Heart left ventricle (tissue), 16 donors: ENCODE data around the gene CTNNAL1. TPM values are rescaled to one million over a fixed set of nuclear protein-coding genes. Genes with fewer than 3 reads are reported as not detected.
A peak's percentile ranks its signal among the peaks of the same experiment; 100 is the strongest.

ENCODE experiments used
- ATAC-seq, 4 donors: fragments of 200-7000 bp; cut with Tn5 transposase; one replicate each; pipeline ENCODE4 v1.9.1; 2020 to 2022; ENCODE audit warnings: moderate library complexity in 4 of 4, mild to moderate bottlenecking in 3 of 4, moderate number of reproducible peaks in 1 of 4
- DNase-seq, 5 donors: peaks; one replicate each; pipeline ENCODE4 v3.0.0-alpha.2; 2020
- H3K27ac ChIP-seq, 12 donors: fragments of 200-600 bp; sonication (generic) in 4 of 12; one replicate each; pipeline versions ENCODE4 v1.5.0 to v1.8.0; 2016 to 2022; ENCODE audit warnings: mild to moderate bottlenecking in 2 of 12
- H3K27me3 ChIP-seq, 9 donors: fragments of 200-600 bp; sonication (generic) in 2 of 9; one replicate each; pipeline versions ENCODE4 v1.5.1 to v1.8.0; 2016 to 2022; ENCODE audit warnings: mild to moderate bottlenecking in 3 of 9
- H3K36me3 ChIP-seq, 9 donors: fragments of 200-600 bp; sonication (generic) in 2 of 9; one replicate each; pipeline versions ENCODE4 v1.5.0 to v1.8.0; 2018 to 2022; ENCODE audit warnings: mild to moderate bottlenecking in 2 of 9
- H3K4me1 ChIP-seq, 12 donors: fragments of 200-600 bp; sonication (generic) in 4 of 12; one replicate each; pipeline versions ENCODE4 v1.5.0 to v1.8.0; 2016 to 2022; ENCODE audit warnings: mild to moderate bottlenecking in 3 of 12
- H3K4me3 ChIP-seq, 12 donors: fragments of 200-600 bp; sonication (generic) in 4 of 12; one replicate each; pipeline versions ENCODE4 v1.5.0 to v1.8.0; 2017 to 2022; ENCODE audit warnings: mild to moderate bottlenecking in 9 of 12, moderate library complexity in 4 of 12
- H3K9me3 ChIP-seq, 12 donors: fragments of 200-600 bp; sonication (generic) in 4 of 12; one replicate each; pipeline versions ENCODE4 v1.5.0 to v1.8.0; 2016 to 2022; ENCODE audit warnings: mild to moderate bottlenecking in 1 of 12
- CTCF ChIP-seq, 12 donors: fragments of 200-600 bp; sonication (generic) in 4 of 12; IDR thresholded peaks; one replicate each; pipeline versions ENCODE4 v1.5.0 to v1.8.0; 2018 to 2022; ENCODE audit warnings: antibody characterized with exemption in 12 of 12, mild to moderate bottlenecking in 5 of 12
- POLR2A ChIP-seq, 2 donors: fragments of 450-650 bp; IDR thresholded peaks; one replicate each; pipeline ENCODE4 v1.6.1; 2017; ENCODE audit warnings: antibody characterized with exemption in 2 of 2, mild to moderate bottlenecking in 2 of 2, moderate library complexity in 2 of 2
- whole genome bisulfite sequencing, 4 donors: extraction: QIAGEN DNeasy Blood & Tissue Kit in 2 of 4; methylation state at CpG; one replicate each; pipeline versions ENCODE4 v1.1.5 to v1.1.7; 2013 to 2018; 5-methylcytosine and 5-hydroxymethylcytosine counted together
- intact Hi-C, 10 donors: fragments of 100-400 bp; cut with DNase I; formaldehyde crosslinking; loops; one replicate each; pipeline versions ENCODE4 v1.11.1 to v1.14.2; 2022
- polyA plus RNA-seq, 2 donors: library from polyadenylated mRNA; stranded (reverse); fragments of 200-250 nt; gene quantifications; one replicate each; pipeline ENCODE4 v1.2.3, GENCODE V29; 2013
- total RNA-seq, 9 donors: library from RNA; depleted of rRNA in 2 of 9; stranded (reverse); fragments of >200 nt in 2 of 9; fragmentation: NEBNext Ultra II Directional in 3 of 9; extraction: Animal tissue kit (Norgen Biotek cat#: 25700) in 3 of 9; gene quantifications; one replicate each; pipeline versions ENCODE4 v1.1.0 to v1.2.4, GENCODE V29; 2016 to 2023
- donor health status: ischemic (EF 13 %, LVEDD 7.1; RV severe dilation, severe dysfunction).
- donor health status: healthy with polysubstance abuse.
- donor health status: DM: no; HTN: yes; CAD: no.
- donor health status: DM: no; HTN: no; CAD: no.
- donor health status: ischemic (EF 25% LVEDD 6.9; RV normal size, moderate dysfunction).
- donor health status: ischemic (EF 25% LVEDD 5.7; RV mildly dilated, moderate dysfunction).
- donor health status: healthy.
- donor health status: DM: yes; HTN: yes; CAD: no.
- donor health status: ischemic (EF 35%, LVEDD 5.7; RV mildly dilated, moderate dysfunction).
- donor health status: nonischemic (EF 11% LVEDD 7.7; RV severe dilation, severe dysfunction).
- donor health status: DM: yes; HTN: yes; CAD: no.
- donor health status: PGD.
- donor health status: ischemic (EF 29% LVEDD 5.4; RV normal size, mild dysfunction).
- donor health status: nonischemic (EF 23%, LVEDD 6.1; RV moderate dilation, normal function).

Gene CTNNAL1
- total and polyA plus RNA-seq, 11 donors = 51.2 to 165 (median 62.7) TPM

DNA sequence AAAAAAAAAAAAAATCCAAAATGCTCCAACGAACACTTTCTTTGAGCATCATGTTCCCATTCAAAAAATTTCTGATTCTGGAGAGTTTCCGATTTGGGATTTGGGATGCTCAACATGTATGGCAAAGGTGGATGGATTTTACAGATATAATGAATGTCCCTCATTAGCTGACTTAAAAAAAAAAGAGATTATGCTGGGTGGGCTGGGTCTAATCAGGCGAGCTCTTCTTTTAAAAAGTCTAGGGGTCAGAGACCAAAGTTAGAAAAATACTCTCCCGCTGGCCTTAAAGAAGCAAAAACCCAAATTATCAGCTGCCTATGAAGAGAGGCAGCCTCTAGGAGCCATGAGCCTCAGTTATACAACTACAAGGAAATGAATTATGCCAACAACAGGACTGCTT is 15.2 kb upstream of the CTNNAL1 start:
- intact Hi-C loops = loop anchor here in 1 of 10 donors (5.0 kb wide), 1 partner anchor 96 kb away; the partner anchor contains the start of genes ABITRAM and ELP1
- no peak for DNase-seq
- Histone ChIP-seq H3K27me3 (no peaks in the 10 kb centered on the region), H3K4me1 (peaks cover 0 to 32% (median 9%) of the 10 kb centered on the region in 12 donors), H3K4me3 (no peak overlapping the region), H3K36me3 (peaks cover 0 to 41% (median 23%) of the 10 kb centered on the region in 9 donors), H3K27ac (no peak overlapping the region), H3K9me3 (no peaks in the 10 kb centered on the region)
- TF ChIP-seq CTCF (IDR thresholded peaks at IDR 0.05) (no peak), POLR2A (IDR thresholded peaks at IDR 0.05) (no peak)
- WGBS, 4 donors = 93 to 98% (median 96%) methylated on average over 4 of the region's 4 CpGs
- ATAC-seq = no peak

- WGBS, 4 donors = 31 to 54% (median 39%) methylated on average over 2 of the region's 2 CpGs
- peak in 3 of 4 donors; percentile 28 to 50 (median 50) for ATAC-seq
- Histone ChIP-seq H3K4me1 (peaks cover 0 to 43% (median 15%) of the 10 kb centered on the region in 12 donors), H3K9me3 (no peaks in the 10 kb centered on the region), H3K27ac (peak overlapping the region in 3 of 12 donors; percentile 13 to 32 (median 31)), H3K27me3 (no peaks in the 10 kb centered on the region), H3K36me3 (peaks cover 0 to 29% (median 12%) of the 10 kb centered on the region in 9 donors), H3K4me3 (no peak overlapping the region)
- no peak for DNase-seq
- TF ChIP-seq CTCF (IDR thresholded peaks at IDR 0.05) = no peak
- TF ChIP-seq POLR2A (IDR thresholded peaks at IDR 0.05) = no peak
- intact Hi-C loops = loop anchor here in 1 of 10 donors (5.0 kb wide), 1 partner anchor 95 kb away; the partner anchor contains the start of genes ABITRAM and ELP1
Measured at GRCh38 chr9:109027176-109027575, 13.9 kb upstream of the CTNNAL1 start.

- no peaks in the 10 kb centered on the region for H3K9me3 ChIP-seq
- peaks cover 0 to 46% (median 15%) of the 10 kb centered on the region in 12 donors for H3K4me1 ChIP-seq
- ATAC-seq = no peak
- TF ChIP-seq POLR2A (IDR thresholded peaks at IDR 0.05) = no peak
- TF ChIP-seq CTCF (IDR thresholded peaks at IDR 0.05) = no peak
- DNase-seq = no peak
- H3K4me3 ChIP-seq = no peak overlapping the region
- no peaks in the 10 kb centered on the region for H3K27me3 ChIP-seq
- intact Hi-C loops = loop anchor here in 1 of 10 donors (5.0 kb wide), 1 partner anchor 94 kb away; the partner anchor contains the start of genes ABITRAM and ELP1
- peaks cover 0 to 24% (median 3%) of the 10 kb centered on the region in 9 donors for H3K36me3 ChIP-seq
- H3K27ac ChIP-seq = peak overlapping the region in 2 of 12 donors; percentile 31 to 32
- WGBS, 4 donors = 89 to 92% (median 90%) methylated on average over 7 of the region's 7 CpGs
Measured at GRCh38 chr9:109026306-109026705, 13.0 kb upstream of the CTNNAL1 start.

DNA sequence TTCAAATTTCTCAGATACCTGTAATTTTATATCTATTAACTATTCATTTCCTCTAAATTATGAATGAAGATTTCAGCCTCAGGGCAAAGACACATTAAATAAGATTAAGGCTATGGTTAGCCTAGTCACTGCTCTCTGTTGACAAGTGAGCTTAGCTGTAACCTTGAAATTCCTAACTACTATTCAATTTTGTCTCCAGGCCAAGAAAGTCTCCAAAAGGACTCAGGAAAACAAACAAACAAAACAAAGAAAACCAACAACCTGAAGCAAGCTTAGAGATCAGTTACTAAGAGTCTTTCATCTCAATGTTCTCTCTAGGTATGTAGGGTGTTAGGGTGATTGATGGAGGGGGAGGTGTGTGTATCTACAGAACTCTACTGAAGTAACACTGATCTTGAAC is 9.6 kb upstream of the CTNNAL1 start:
- H3K4me1 ChIP-seq = peaks cover 0 to 54% (median 16%) of the 10 kb centered on the region in 12 donors
- H3K9me3 ChIP-seq = no peaks in the 10 kb centered on the region
- no peak for TF ChIP-seq POLR2A (IDR thresholded peaks at IDR 0.05)
- TF ChIP-seq CTCF (IDR thresholded peaks at IDR 0.05) = no peak
- ATAC-seq (peak in 1 of 4 donors; percentile 27), DNase-seq (no peak)
- H3K27me3 ChIP-seq = no peaks in the 10 kb centered on the region
- H3K27ac ChIP-seq = peak overlapping the region in 1 of 12 donors; percentile 34
- intact Hi-C loops = no loop called here
- H3K4me3 ChIP-seq = no peak overlapping the region
- peaks cover 0 to 26% (median 13%) of the 10 kb centered on the region in 9 donors for H3K36me3 ChIP-seq
